CD4-positive, CD25-positive, alpha-beta regulatory T cell (primary cell): ENCODE results near the gene IGDCC3. TPM values are rescaled to one million over a fixed set of nuclear protein-coding genes. Genes with fewer than 3 reads are reported as not detected.
A peak's percentile ranks its signal among the peaks of the same experiment; 100 is the strongest.

ENCODE experiments used
- ATAC-seq, 2 donors: fragments of 150-1000 bp; cut with Tn5 transposase; one replicate each; pipeline ENCODE4 v1.10.0; 2021; ENCODE audit warnings: low read depth in 2 of 2, moderate number of reproducible peaks in 2 of 2, moderate library complexity in 1 of 2
- DNase-seq, 3 donors: peaks; one replicate each; pipeline versions ENCODE4 v3.0.0 to v3.0.0-alpha.2; 2012 to 2022; ENCODE audit warnings: mixed read lengths in 1 of 3
- H3K27ac ChIP-seq: one replicate; pipeline ENCODE4 v1.7.0; 2013; ENCODE audit warnings: mild to moderate bottlenecking, low read length; ENCODE audit not compliant: insufficient read depth, poor library complexity, severe bottlenecking
- H3K27me3 ChIP-seq: one replicate; pipeline ENCODE4 v1.7.0; 2013; ENCODE audit warnings: low read length; ENCODE audit not compliant: control insufficient read depth, insufficient read depth
- H3K36me3 ChIP-seq: one replicate; pipeline ENCODE4 v1.7.0; 2013; ENCODE audit warnings: mild to moderate bottlenecking, low read length, moderate library complexity; ENCODE audit not compliant: control insufficient read depth, insufficient read depth
- H3K4me1 ChIP-seq: 2 replicates; pipeline ENCODE4 v1.7.0; 2013; ENCODE audit warnings: mild to moderate bottlenecking, low read length; ENCODE audit not compliant: insufficient read depth, control insufficient read depth, poor library complexity, severe bottlenecking
- H3K4me3 ChIP-seq: one replicate; pipeline ENCODE4 v1.7.0; 2013; ENCODE audit warnings: low read depth, mild to moderate bottlenecking, low read length, moderate library complexity
- H3K9me3 ChIP-seq, 2 experiments: 1 replicate in 1 of 2; 2 replicates in 1 of 2; pipeline ENCODE4 v1.7.0; 2013; ENCODE audit warnings: low read length in 2 of 2, mild to moderate bottlenecking in 1 of 2, moderate library complexity in 1 of 2; ENCODE audit not compliant: control insufficient read depth in 2 of 2
- H3K27ac Mint-ChIP-seq, 3 donors: one replicate each; pipeline ENCODE4 v1.8.0; 2020 to 2022; ENCODE audit warnings: mild to moderate bottlenecking in 3 of 3, mixed read lengths in 3 of 3, moderate library complexity in 2 of 3
- H3K27me3 Mint-ChIP-seq: one replicate; pipeline ENCODE4 v1.8.0; 2022; ENCODE audit warnings: mild to moderate bottlenecking, mixed read lengths
- H3K36me3 Mint-ChIP-seq: one replicate; pipeline ENCODE4 v1.8.0; 2020; ENCODE audit warnings: mixed read lengths
- H3K4me1 Mint-ChIP-seq, 4 donors: one replicate each; pipeline ENCODE4 v1.8.0; 2020 to 2022; ENCODE audit warnings: mixed read lengths in 4 of 4, mild to moderate bottlenecking in 1 of 4
- H3K4me3 Mint-ChIP-seq, 4 donors: one replicate each; pipeline ENCODE4 v1.8.0; 2020 to 2022; ENCODE audit warnings: mild to moderate bottlenecking in 4 of 4, mixed read lengths in 4 of 4, moderate library complexity in 3 of 4
- H3K9me3 Mint-ChIP-seq, 7 donors: one replicate each; pipeline ENCODE4 v1.8.0; 2020 to 2022; ENCODE audit warnings: mixed read lengths in 7 of 7, mild to moderate bottlenecking in 3 of 7, moderate library complexity in 2 of 7
- polyA plus RNA-seq, 4 donors: library from polyadenylated mRNA; unstranded; fragments of 300-500 nt; fragmentation: Illumina TruSeq; gene quantifications; one replicate each; pipeline ENCODE4 v1.2.3, GENCODE V29; 2021
- total RNA-seq: library from RNA; stranded (reverse); gene quantifications from one replicate; pipeline ENCODE4 v1.2.3, GENCODE V29; 2022

IGDCC3 gene
- total and polyA plus RNA-seq, 5 donors from 2014 or later, result not detected

GRCh38 chr15:65332391-65333147 is 45.2 kb downstream of the IGDCC3 start:
- no peaks in the 10 kb centered on the region for H3K36me3 Mint-ChIP-seq
- H3K4me3 ChIP-seq, result no peak overlapping the region
- no peaks in the 10 kb centered on the region for H3K27me3 ChIP-seq
- H3K4me1 Mint-ChIP-seq, result no peaks in the 10 kb centered on the region
- no peaks in the 10 kb centered on the region for H3K36me3 ChIP-seq
- H3K4me1 ChIP-seq, result no peaks in the 10 kb centered on the region
- peaks cover 7% of the 10 kb centered on the region for H3K27me3 Mint-ChIP-seq
- H3K4me3 Mint-ChIP-seq, result no peak overlapping the region
- DNase-seq (no peak), ATAC-seq (no peak)
- no peak overlapping the region for H3K27ac ChIP-seq
- no peaks in the 10 kb centered on the region for H3K9me3 ChIP-seq
- H3K27ac Mint-ChIP-seq, result no peak overlapping the region
- H3K9me3 Mint-ChIP-seq, result peaks cover 0 to 1% (median 0%) of the 10 kb centered on the region in 7 donors

- Histone ChIP-seq H3K4me3 (no peak overlapping the region), H3K4me1 (no peaks in the 10 kb centered on the region), H3K27me3 (no peaks in the 10 kb centered on the region), H3K36me3 (no peaks in the 10 kb centered on the region), H3K27ac (no peak overlapping the region), H3K9me3 (no peaks in the 10 kb centered on the region)
- Mint-ChIP-seq H3K4me3 (no peak overlapping the region), H3K27ac (no peak overlapping the region), H3K27me3 (peaks cover 7% of the 10 kb centered on the region), H3K36me3 (no peaks in the 10 kb centered on the region), H3K4me1 (no peaks in the 10 kb centered on the region), H3K9me3 (peaks cover 0 to 1% (median 0%) of the 10 kb centered on the region in 7 donors)
- ATAC-seq (no peak), DNase-seq (no peak)
Observed at GRCh38 chr15:65331811-65332210, 46.0 kb downstream of the IGDCC3 start.

GRCh38 chr15:65330934-65331645 is 46.7 kb downstream of the IGDCC3 start:
- Histone ChIP-seq H3K36me3 (no peaks in the 10 kb centered on the region), H3K27me3 (no peaks in the 10 kb centered on the region), H3K4me3 (no peak overlapping the region), H3K9me3 (no peaks in the 10 kb centered on the region), H3K27ac (no peak overlapping the region), H3K4me1 (no peaks in the 10 kb centered on the region)
- no peaks in the 10 kb centered on the region for H3K36me3 Mint-ChIP-seq
- H3K27me3 Mint-ChIP-seq, result peaks cover 10% of the 10 kb centered on the region
- H3K27ac Mint-ChIP-seq, result peak overlapping the region in 1 of 3 donors; percentile 9
- no peaks in the 10 kb centered on the region for H3K4me1 Mint-ChIP-seq
- H3K9me3 Mint-ChIP-seq, result peaks cover 0 to 1% (median 0%) of the 10 kb centered on the region in 7 donors
- DNase-seq (no peak), ATAC-seq (no peak)
- no peak overlapping the region for H3K4me3 Mint-ChIP-seq

- H3K4me3 ChIP-seq, result no peak overlapping the region
- H3K9me3 ChIP-seq, result no peaks in the 10 kb centered on the region
- H3K9me3 Mint-ChIP-seq, result peaks cover 0 to 1% (median 0%) of the 10 kb centered on the region in 7 donors
- no peaks in the 10 kb centered on the region for H3K36me3 ChIP-seq
- H3K4me3 Mint-ChIP-seq, result no peak overlapping the region
- no peaks in the 10 kb centered on the region for H3K4me1 Mint-ChIP-seq
- H3K27me3 Mint-ChIP-seq, result peaks cover 12% of the 10 kb centered on the region
- H3K27me3 ChIP-seq, result no peaks in the 10 kb centered on the region
- H3K4me1 ChIP-seq, result no peaks in the 10 kb centered on the region
- DNase-seq, result no peak
- no peak overlapping the region for H3K27ac Mint-ChIP-seq
- H3K27ac ChIP-seq, result no peak overlapping the region
- no peaks in the 10 kb centered on the region for H3K36me3 Mint-ChIP-seq
- ATAC-seq, result no peak
Observed at GRCh38 chr15:65329984-65330735, 47.6 kb downstream of the IGDCC3 start.

GRCh38 chr15:65329288-65329983 is 48.4 kb downstream of the IGDCC3 start:
- H3K27ac ChIP-seq, result no peak overlapping the region
- H3K27me3 ChIP-seq, result no peaks in the 10 kb centered on the region
- DNase-seq, result no peak
- H3K4me3 Mint-ChIP-seq, result no peak overlapping the region
- no peak overlapping the region for H3K27ac Mint-ChIP-seq
- H3K36me3 ChIP-seq, result no peaks in the 10 kb centered on the region
- peaks cover 0 to 1% (median 0%) of the 10 kb centered on the region in 7 donors for H3K9me3 Mint-ChIP-seq
- no peaks in the 10 kb centered on the region for H3K4me1 ChIP-seq
- H3K9me3 ChIP-seq, result no peaks in the 10 kb centered on the region
- no peak for ATAC-seq
- H3K4me3 ChIP-seq, result no peak overlapping the region
- H3K27me3 Mint-ChIP-seq, result peaks cover 15% of the 10 kb centered on the region
- H3K36me3 Mint-ChIP-seq, result no peaks in the 10 kb centered on the region
- no peaks in the 10 kb centered on the region for H3K4me1 Mint-ChIP-seq

GRCh38 chr15:65328506-65329287 is 49.1 kb downstream of the IGDCC3 start:
- Histone ChIP-seq H3K9me3 (no peaks in the 10 kb centered on the region), H3K4me3 (no peak overlapping the region), H3K4me1 (no peaks in the 10 kb centered on the region), H3K27ac (no peak overlapping the region), H3K36me3 (no peaks in the 10 kb centered on the region), H3K27me3 (no peaks in the 10 kb centered on the region)
- no peaks in the 10 kb centered on the region for H3K36me3 Mint-ChIP-seq
- peaks cover 0 to 1% (median 0%) of the 10 kb centered on the region in 7 donors for H3K9me3 Mint-ChIP-seq
- H3K4me1 Mint-ChIP-seq, result no peaks in the 10 kb centered on the region
- DNase-seq, result no peak
- peaks cover 18% of the 10 kb centered on the region for H3K27me3 Mint-ChIP-seq
- ATAC-seq, result no peak
- H3K4me3 Mint-ChIP-seq, result no peak overlapping the region
- H3K27ac Mint-ChIP-seq, result no peak overlapping the region
